ENCODE data around the gene PCDHA1. TPM values are rescaled to one million over a fixed set of nuclear protein-coding genes. Genes with fewer than 3 reads are reported as not detected.

Gene PCDHA1
- total and polyA plus RNA-seq, 2 donors (not counting 3 experiments of a cell fraction or from before 2014, with no cell fraction given), result 0.04 TPM; not detected in 1

GRCh38 chr5:140966293-140967225 lies 180.6 kb downstream of the PCDHA1 start, which contains the start of gene PCDHAC2:
TSS of gene PCDHAC2 (plus strand) at chr5:140966476. CDS start at chr5:140966767, 291 bp downstream.
- ChIA-PET CTCF (interaction anchor here (1.2 to 1.3 kb wide), 2 partner anchors 9 to 73 kb away, joined by 4 to 5 read pairs; no protein-coding TSS in a partner anchor), POLR2A (no interaction called here)
- Histone ChIP-seq H2AFZ (ENCODE audit: low read depth, low read length) (peak within 1 kb of the TSS; percentile 88), H3K4me1 (ENCODE audit: control insufficient read depth, extremely low read depth, insufficient read depth, low read length) (peaks cover 4% of the 10 kb centered on the region), H3K36me3 (ENCODE audit: control insufficient read depth in 2 of 2, extremely low read depth in 1 of 2, insufficient read depth in 2 of 2, low read length in 2 of 2) (no peaks in the 10 kb centered on the region), H3K4me2 (ENCODE audit: insufficient read depth, low read length) (peak within 1 kb of the TSS; percentile 64), H3K9me1 (replicated peaks; ENCODE audit: control insufficient read depth, extremely low read depth, insufficient read depth, low read length) (no peaks in the 10 kb centered on the region), H4K20me1 (replicated peaks; ENCODE audit: control insufficient read depth, extremely low read depth, insufficient read depth, low read length) (no peaks in the 10 kb centered on the region), H3K79me2 (ENCODE audit: control insufficient read depth, insufficient read depth, low read length) (no peaks in the 10 kb centered on the region), H3K9ac (replicated peaks; ENCODE audit: extremely low read depth, insufficient read depth, low read length) (no peak within 1 kb of the TSS), H3K27ac (ENCODE audit: insufficient read depth, low read depth, low read length) (no peak within 1 kb of the TSS), H3K27me3 (ENCODE audit: control insufficient read depth in 2 of 2, insufficient read depth in 2 of 2, low read length in 2 of 2) (peaks cover 10 to 19% of the 10 kb centered on the region in 2 experiments), H3K4me3 (replicated peaks in 1 of 3; ENCODE audit: insufficient read depth in 1 of 3, low read depth in 1 of 3, low read length in 3 of 3) (peak within 1 kb of the TSS; percentile 31 to 61 (median 54)), H3K9me3 (replicated peaks; ENCODE audit: control insufficient read depth, insufficient read depth, low read length) (no peaks in the 10 kb centered on the region)
- intact Hi-C loops (cut with micrococcal nuclease) (loop anchor here (5.0 kb wide), 1 partner anchor 76 kb away; no protein-coding TSS in a partner anchor), dilution Hi-C loops (cut with MboI; ENCODE audit: extremely low pct_ligation_motif_present, low sequenced_read_pairs) (no loop called here)
- no TSS peak for BruUV-seq (replicated peaks)
- DNase-seq (ENCODE audit: low read depth, low spot score) (peak; percentile 62), FAIRE-seq (peak; percentile 37)
- no peak for TF ChIP-seq MYC (IDR thresholded peaks at IDR 0.05; ENCODE audit: low read depth, low read length)
- TF ChIP-seq EZH2 (IDR thresholded peaks at IDR 0.05; ENCODE audit: borderline replicate concordance, low read depth, low read length, severe bottlenecking), result no peak
- no peak for TF ChIP-seq GATA2 (IDR thresholded peaks at IDR 0.05; ENCODE audit: insufficient read depth, insufficient read length, low read depth, low read length)
- no peak for TF ChIP-seq CTCF (IDR thresholded peaks at IDR 0.05; ENCODE audit: extremely low read depth in 1 of 2, insufficient read depth in 1 of 2, low read depth in 1 of 2, low read length in 2 of 2)
- TF ChIP-seq MAX (IDR thresholded peaks at IDR 0.05; ENCODE audit: insufficient read depth, insufficient read length), result no peak
- no peak for TF ChIP-seq JUN (IDR thresholded peaks at IDR 0.05; ENCODE audit: borderline replicate concordance, insufficient read depth, insufficient read length, low read depth)
- no peak for TF ChIP-seq POLR2A (IDR thresholded peaks at IDR 0.05; ENCODE audit: low read depth, low read length)
- no peak for TF ChIP-seq POLR2AphosphoS5 (IDR thresholded peaks at IDR 0.05; ENCODE audit: insufficient read depth, low read depth, low read length)
- no peak for TF ChIP-seq FOS (IDR thresholded peaks at IDR 0.05; ENCODE audit: borderline replicate concordance, insufficient read depth, low read length)
